C4-2B (cell line): ENCODE data around the gene MINPP1.

Source experiments
- ZFX ChIP-seq: fragments of 450-650 bp; IDR thresholded peaks from 2 replicates; pipeline ENCODE4 v1.6.1; 2017
- TF ChIP-seq, protein P1 (sequence below): fragments of 450-650 bp; conservative IDR thresholded peaks from 2 replicates; pipeline ENCODE4 v1.5.1; 2017; ENCODE audit warnings: mild to moderate bottlenecking

DNA sequence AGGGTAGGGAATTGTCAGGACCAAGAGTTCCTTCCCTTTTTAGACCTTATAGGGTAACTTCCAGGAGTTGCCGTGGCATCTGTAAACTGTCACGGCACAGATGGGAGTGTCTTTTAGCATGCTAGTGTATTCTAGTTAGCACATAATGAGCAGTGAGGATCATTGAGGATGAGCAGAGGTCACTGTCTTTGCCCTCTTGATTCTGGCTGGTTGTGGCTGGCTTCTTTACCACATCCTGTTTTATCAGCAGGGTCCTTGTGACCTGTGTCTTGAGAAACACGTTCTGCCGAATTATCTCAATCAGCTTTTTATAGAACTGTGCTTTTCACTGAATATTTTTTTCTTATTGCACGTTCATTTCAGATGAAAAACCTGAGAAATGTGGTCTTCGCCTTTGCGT is 41.5 kb downstream of the MINPP1 start:
- TF ChIP-seq, protein P1, sequence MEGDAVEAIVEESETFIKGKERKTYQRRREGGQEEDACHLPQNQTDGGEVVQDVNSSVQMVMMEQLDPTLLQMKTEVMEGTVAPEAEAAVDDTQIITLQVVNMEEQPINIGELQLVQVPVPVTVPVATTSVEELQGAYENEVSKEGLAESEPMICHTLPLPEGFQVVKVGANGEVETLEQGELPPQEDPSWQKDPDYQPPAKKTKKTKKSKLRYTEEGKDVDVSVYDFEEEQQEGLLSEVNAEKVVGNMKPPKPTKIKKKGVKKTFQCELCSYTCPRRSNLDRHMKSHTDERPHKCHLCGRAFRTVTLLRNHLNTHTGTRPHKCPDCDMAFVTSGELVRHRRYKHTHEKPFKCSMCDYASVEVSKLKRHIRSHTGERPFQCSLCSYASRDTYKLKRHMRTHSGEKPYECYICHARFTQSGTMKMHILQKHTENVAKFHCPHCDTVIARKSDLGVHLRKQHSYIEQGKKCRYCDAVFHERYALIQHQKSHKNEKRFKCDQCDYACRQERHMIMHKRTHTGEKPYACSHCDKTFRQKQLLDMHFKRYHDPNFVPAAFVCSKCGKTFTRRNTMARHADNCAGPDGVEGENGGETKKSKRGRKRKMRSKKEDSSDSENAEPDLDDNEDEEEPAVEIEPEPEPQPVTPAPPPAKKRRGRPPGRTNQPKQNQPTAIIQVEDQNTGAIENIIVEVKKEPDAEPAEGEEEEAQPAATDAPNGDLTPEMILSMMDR: no peak
- no peak for TF ChIP-seq ZFX
